A549 (cell line): ENCODE results near the gene TRMU. TPM values are rescaled to one million over a fixed set of nuclear protein-coding genes. Genes with fewer than 3 reads are reported as not detected.

ENCODE experiments used
- ATAC-seq, 2 experiments: fragments of 200-7000 bp in 1 of 2; fragments of >200 bp in 1 of 2; cut with Nextera tagmentation in 1 of 2; cut with Tn5 transposase in 1 of 2; 3 replicates each; pipeline versions ENCODE4 v1.8.0 to v1.9.1; 2018 to 2020; ENCODE audit warnings: mild to moderate bottlenecking in 1 of 2, moderate library complexity in 1 of 2
- CTCF ChIA-PET: fragments of 300-600 bp; sonication (Branson Sonifier 250); formaldehyde crosslinking; extraction: SDS; loops from one replicate; lab custom pipeline; 2021; ENCODE audit warnings: antibody characterized with exemption, inconsistent platforms; lab: Yijun Ruan, JAX
- POLR2A ChIA-PET: fragments of 350-600 bp; formaldehyde crosslinking; extraction: SDS; loops from one replicate; lab custom pipeline; 2021; ENCODE audit warnings: antibody characterized with exemption, inconsistent platforms; lab: Yijun Ruan, JAX
- DNase-seq, 2 experiments: peaks; one replicate each; pipeline versions ENCODE4 v3.0.0 to v3.0.0-alpha.2; 2011 to 2016; ENCODE audit warnings: low read depth in 1 of 2, low spot score in 1 of 2
- FAIRE-seq: peaks from 2 replicates; lab custom pipeline; 2011; peaks lifted over from hg19 to GRCh38; lab: Jason Lieb, UNC
- H3K27ac ChIP-seq, 2 experiments: fragments of >200 bp; sonication (Bioruptor Twin); formaldehyde crosslinking; 3 replicates each; pipeline ENCODE4 v1.5.1; 2016 to 2017
- H3K4me1 ChIP-seq: fragments of >200 bp; sonication (Bioruptor Twin); formaldehyde crosslinking; 3 replicates; pipeline ENCODE4 v1.6.1; 2016
- H3K4me2 ChIP-seq: fragments of >200 bp; sonication (Bioruptor Twin); formaldehyde crosslinking; 3 replicates; pipeline ENCODE4 v1.6.1; 2016
- H3K4me3 ChIP-seq: fragments of >200 bp; sonication (Bioruptor Twin); formaldehyde crosslinking; 3 replicates; pipeline ENCODE4 v1.5.1; 2016
- H3K9me3 ChIP-seq: fragments of >200 bp; sonication (Bioruptor Twin); formaldehyde crosslinking; 3 replicates; pipeline ENCODE4 v1.6.1; 2016
- BHLHE40 ChIP-seq: IDR thresholded peaks from 2 replicates; pipeline ENCODE4 v1.6.1; 2012; ENCODE audit warnings: low read depth, low read length, inconsistent platforms
- CBX2 ChIP-seq: fragments of 200-600 bp; sonication (generic); IDR thresholded peaks from 2 replicates; pipeline ENCODE4 v1.6.1; 2016; ENCODE audit warnings: low read depth, mild to moderate bottlenecking, borderline replicate concordance
- CBX8 ChIP-seq: fragments of 200-600 bp; sonication (generic); IDR thresholded peaks from 2 replicates; pipeline ENCODE4 v1.6.1; 2016
- CHD2 ChIP-seq: fragments of 150-350 bp; IDR thresholded peaks from 2 replicates; pipeline ENCODE4 v1.6.1; 2014; ENCODE audit warnings: low read length; ENCODE audit not compliant: partially characterized antibody
- CHD4 ChIP-seq: fragments of 200-600 bp; sonication (generic); IDR thresholded peaks from 2 replicates; pipeline ENCODE4 v1.6.1; 2016; ENCODE audit warnings: antibody characterized with exemption, mild to moderate bottlenecking, borderline replicate concordance
- CTCF ChIP-seq: fragments of >200 bp; sonication (Bioruptor Twin); formaldehyde crosslinking; IDR thresholded peaks from 3 replicates; pipeline ENCODE4 v1.5.1; 2016
- EHF ChIP-seq: fragments of 250-450 bp; sonication (Bioruptor Pico); IDR thresholded peaks from 2 replicates; pipeline ENCODE4 v1.5.0; 2020; ENCODE audit warnings: mild to moderate bottlenecking
- FOSL2 ChIP-seq, 2 experiments: fragments of 450-650 bp in 1 of 2; fragments of >200 bp in 1 of 2; sonication (Bioruptor Twin) in 1 of 2; formaldehyde crosslinking; IDR thresholded peaks; 2 replicates each; pipeline versions ENCODE4 v1.5.0 to v1.6.1; 2016 to 2020; ENCODE audit warnings: mild to moderate bottlenecking in 1 of 2, moderate library complexity in 1 of 2
- HMGXB4 ChIP-seq: fragments of 250-450 bp; sonication (Bioruptor Pico); IDR thresholded peaks from 2 replicates; pipeline ENCODE4 v1.5.0; 2021; ENCODE audit warnings: mild to moderate bottlenecking, moderate library complexity, borderline replicate concordance
- HOXA7 ChIP-seq: fragments of 250-450 bp; sonication (Bioruptor Pico); IDR thresholded peaks from 2 replicates; pipeline ENCODE4 v1.5.0; 2020; ENCODE audit warnings: mild to moderate bottlenecking, moderate library complexity
- HOXB5 ChIP-seq: fragments of 250-450 bp; sonication (Bioruptor Pico); IDR thresholded peaks from 2 replicates; pipeline ENCODE4 v1.5.0; 2020; ENCODE audit warnings: mild to moderate bottlenecking, moderate library complexity
- JUN ChIP-seq, 2 experiments: fragments of >200 bp; sonication (Bioruptor Twin); formaldehyde crosslinking; IDR thresholded peaks; 2 replicates in 1 of 2; 3 replicates in 1 of 2; pipeline ENCODE4 v1.6.1; 2016 to 2017
- JUNB ChIP-seq: fragments of >200 bp; sonication (Bioruptor Twin); formaldehyde crosslinking; IDR thresholded peaks from 2 replicates; pipeline ENCODE4 v1.6.1; 2016
- KDM5A ChIP-seq: fragments of 200-600 bp; sonication (generic); IDR thresholded peaks from 2 replicates; pipeline ENCODE4 v1.6.1; 2016; ENCODE audit warnings: antibody characterized with exemption, mild to moderate bottlenecking
- MYC ChIP-seq: IDR thresholded peaks from 2 replicates; pipeline ENCODE4 v1.6.1; 2012; ENCODE audit warnings: mild to moderate bottlenecking, inconsistent platforms, low read length, improper control_type of control experiment, borderline replicate concordance
- RAD21 ChIP-seq, 2 experiments: fragments of >200 bp in 1 of 2; sonication (Bioruptor Twin) in 1 of 2; formaldehyde crosslinking in 1 of 2; IDR thresholded peaks in 1 of 2; conservative IDR thresholded peaks in 1 of 2; 2 replicates in 1 of 2; 3 replicates in 1 of 2; pipeline ENCODE4 v1.6.1; 2012 to 2018; ENCODE audit warnings: inconsistent platforms in 1 of 2
- RARB ChIP-seq: fragments of 250-450 bp; sonication (Bioruptor Pico); IDR thresholded peaks from 2 replicates; pipeline ENCODE4 v1.8.0; 2021; ENCODE audit warnings: mild to moderate bottlenecking, moderate library complexity
- RCOR1 ChIP-seq: fragments of 150-350 bp; IDR thresholded peaks from 2 replicates; pipeline ENCODE4 v1.6.1; 2014; ENCODE audit warnings: antibody characterized with exemption, low read length, low read depth
- RFX5 ChIP-seq: fragments of 450-650 bp; IDR thresholded peaks from 2 replicates; pipeline ENCODE4 v1.7.1; 2014; ENCODE audit warnings: antibody characterized with exemption, mild to moderate bottlenecking, moderate library complexity
- TFCP2L1 ChIP-seq: fragments of 250-450 bp; sonication (Bioruptor Pico); IDR thresholded peaks from 2 replicates; pipeline ENCODE4 v1.5.0; 2021; ENCODE audit warnings: mild to moderate bottlenecking
- ZNF302 ChIP-seq: fragments of 250-450 bp; sonication (Bioruptor Pico); IDR thresholded peaks from 2 replicates; pipeline ENCODE4 v1.9.0; 2021; ENCODE audit warnings: inconsistent platforms, mild to moderate bottlenecking, moderate library complexity
- ZSCAN20 ChIP-seq: fragments of 250-450 bp; sonication (Bioruptor Pico); IDR thresholded peaks from 2 replicates; pipeline ENCODE4 v1.8.0; 2022; ENCODE audit warnings: mild to moderate bottlenecking, moderate library complexity
- WGBS: methylation state at CpG from one replicate; pipeline ENCODE4 v1.1.6; 2017; ENCODE audit errors: missing lambda C conversion rate; 5-methylcytosine and 5-hydroxymethylcytosine counted together
- polyA plus RNA-seq, 4 experiments: library from polyadenylated mRNA; depleted of rRNA in 3 of 4; stranded (reverse); fragments of >200 nt; fragmentation: RNase III in 1 of 4; extraction: RNeasy Plus Mini Kit Qiagen cat#74134 plus additional on column Dnase treatment in 1 of 4; gene quantifications; 2 replicates in 3 of 4; 3 replicates in 1 of 4; pipeline ENCODE4 v1.2.3, GENCODE V29; 2011 to 2017

The TRMU gene
- polyA plus RNA-seq, 2 of the 4 experiments (the other 2 are of a cell fraction), result 33.4 to 44.1 TPM

GRCh38 chr22:46317646-46318045 is 17.9 kb upstream of the TRMU start:
- ATAC-seq (no peak), FAIRE-seq (no peak), DNase-seq (no peak)
- Histone ChIP-seq H3K4me3 (no peak overlapping the region), H3K4me1 (no peaks in the 10 kb centered on the region), H3K4me2 (no peak overlapping the region), H3K27ac (no peak overlapping the region), H3K9me3 (no peaks in the 10 kb centered on the region)
- CTCF ChIA-PET, result interaction anchor here (0.8 to 20.1 kb wide), 5 partner anchors 14 to 322 kb away, joined by 3 to 272 read pairs (median 21); no protein-coding TSS in a partner anchor
- POLR2A ChIA-PET, result no interaction called here
- TF ChIP-seq KDM5A (no peak), MYC (no peak), CBX2 (no peak), RCOR1 (no peak), BHLHE40 (no peak), CBX8 (no peak), HMGXB4 (CRISPR knock-in tag) (no peak)
- 92% methylated on average over 20 of the region's 20 CpGs for WGBS

GRCh38 chr22:46318576-46318975 is 16.9 kb upstream of the TRMU start:
- no peak for FAIRE-seq
- ChIA-PET POLR2A (no interaction called here), CTCF (interaction anchor here (0.8 to 20.1 kb wide), 4 partner anchors 32 to 322 kb away, joined by 4 to 272 read pairs (median 28); no protein-coding TSS in a partner anchor)
- no peaks in the 10 kb centered on the region for H3K4me1 ChIP-seq
- H3K4me3 ChIP-seq, result no peak overlapping the region
- no peak for TF ChIP-seq FOSL2 (IDR thresholded peaks at IDR 0.05)
- no peak for TF ChIP-seq FOSL2 (CRISPR knock-in tag; IDR thresholded peaks at IDR 0.05)
- TF ChIP-seq TFCP2L1 (CRISPR knock-in tag), result no peak
- TF ChIP-seq JUNB, result no peak
- TF ChIP-seq ZNF302 (CRISPR knock-in tag), result no peak
- no peak for TF ChIP-seq ZSCAN20 (CRISPR knock-in tag)
- TF ChIP-seq HOXB5 (CRISPR knock-in tag), result no peak
- TF ChIP-seq RAD21 (conservative IDR thresholded peaks at IDR 0.05 in 1 of 2, IDR thresholded peaks at IDR 0.05 in 1 of 2), result no peak
- TF ChIP-seq EHF (CRISPR knock-in tag), result no peak
- TF ChIP-seq RARB, result no peak
- no peak for TF ChIP-seq RFX5
- TF ChIP-seq CTCF, result no peak
- TF ChIP-seq JUN (IDR thresholded peaks at IDR 0.05), result no peak
- TF ChIP-seq CBX2, result no peak
- TF ChIP-seq HOXA7 (CRISPR knock-in tag), result no peak
- TF ChIP-seq RCOR1, result no peak
- TF ChIP-seq CHD2, result no peak
- TF ChIP-seq CHD4, result no peak
- TF ChIP-seq KDM5A, result no peak
- DNase-seq, result no peak
- H3K27ac ChIP-seq, result no peak overlapping the region
- no peaks in the 10 kb centered on the region for H3K9me3 ChIP-seq
- 92% methylated on average over 14 of the region's 15 CpGs for whole genome bisulfite sequencing
- H3K4me2 ChIP-seq, result no peak overlapping the region
- ATAC-seq, result no peak
